ENCODE results near the gene CEPT1.

Gene CEPT1

GRCh38 chr1:111126354-111126753, 13.7 kb upstream of the CEPT1 start:
- no peak for TF ChIP-seq CTCF (IDR thresholded peaks at IDR 0.05)

DNA sequence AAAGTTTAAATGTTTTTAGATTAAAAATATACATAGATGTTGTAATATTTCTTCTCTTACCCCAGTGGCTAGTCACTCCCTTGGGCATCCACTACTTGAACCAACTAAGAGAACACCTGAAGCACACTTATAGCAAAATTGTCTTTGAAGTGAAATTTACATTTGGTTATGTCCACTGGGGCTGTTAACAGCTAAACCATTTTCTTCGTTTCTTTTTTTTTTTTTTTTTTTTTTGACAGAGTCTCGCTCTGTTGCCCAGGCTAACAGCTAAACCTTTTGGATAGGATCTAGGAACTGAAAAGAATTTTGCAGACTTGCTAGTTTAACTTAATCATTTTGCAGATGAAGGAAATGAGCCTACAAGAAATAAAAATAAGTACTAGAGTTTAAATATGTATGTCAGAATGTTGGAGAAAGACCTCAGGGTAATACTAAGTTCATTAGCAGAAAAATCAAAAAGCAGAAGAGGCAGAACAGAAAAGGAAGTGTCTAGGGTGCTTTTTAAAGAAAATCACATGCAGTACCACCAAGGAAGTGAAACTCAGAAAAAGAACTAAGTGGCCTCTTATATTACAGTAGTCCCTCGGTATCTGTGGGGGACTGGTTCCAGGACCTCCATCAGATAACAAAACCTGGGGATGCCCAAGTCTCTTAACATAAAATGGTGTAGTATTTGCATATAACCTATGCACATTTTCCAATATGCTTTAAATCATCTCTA, 11.9 kb upstream of the CEPT1 start:
- no peak for TF ChIP-seq CTCF (IDR thresholded peaks at IDR 0.05)

DNA sequence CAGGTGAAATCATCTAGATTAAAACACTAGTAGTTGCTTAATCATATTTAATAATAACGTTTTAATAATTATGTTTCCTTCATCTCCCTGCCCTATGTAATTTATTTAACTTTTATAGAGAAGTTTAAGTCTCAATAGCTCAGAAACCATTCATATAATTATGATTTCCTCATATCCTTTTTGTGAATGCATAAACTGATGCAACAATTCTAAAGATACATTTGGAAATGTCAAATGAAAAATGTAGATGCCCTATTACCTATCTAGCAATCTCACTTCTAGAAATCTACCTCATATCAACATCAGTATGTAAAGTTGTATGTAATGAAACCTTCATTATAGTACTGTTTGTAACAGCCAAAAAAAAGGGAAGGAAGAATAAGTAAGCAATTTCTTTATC, 10.6 kb upstream of the CEPT1 start:
- no peak for TF ChIP-seq CTCF (IDR thresholded peaks at IDR 0.05)

GRCh38 chr1:111131693-111132092, 8.3 kb upstream of the CEPT1 start:
- no peak for TF ChIP-seq CTCF (IDR thresholded peaks at IDR 0.05)

GRCh38 chr1:111133866-111134265, 6.2 kb upstream of the CEPT1 start:
- TF ChIP-seq CTCF (IDR thresholded peaks at IDR 0.05) = no peak

DNA sequence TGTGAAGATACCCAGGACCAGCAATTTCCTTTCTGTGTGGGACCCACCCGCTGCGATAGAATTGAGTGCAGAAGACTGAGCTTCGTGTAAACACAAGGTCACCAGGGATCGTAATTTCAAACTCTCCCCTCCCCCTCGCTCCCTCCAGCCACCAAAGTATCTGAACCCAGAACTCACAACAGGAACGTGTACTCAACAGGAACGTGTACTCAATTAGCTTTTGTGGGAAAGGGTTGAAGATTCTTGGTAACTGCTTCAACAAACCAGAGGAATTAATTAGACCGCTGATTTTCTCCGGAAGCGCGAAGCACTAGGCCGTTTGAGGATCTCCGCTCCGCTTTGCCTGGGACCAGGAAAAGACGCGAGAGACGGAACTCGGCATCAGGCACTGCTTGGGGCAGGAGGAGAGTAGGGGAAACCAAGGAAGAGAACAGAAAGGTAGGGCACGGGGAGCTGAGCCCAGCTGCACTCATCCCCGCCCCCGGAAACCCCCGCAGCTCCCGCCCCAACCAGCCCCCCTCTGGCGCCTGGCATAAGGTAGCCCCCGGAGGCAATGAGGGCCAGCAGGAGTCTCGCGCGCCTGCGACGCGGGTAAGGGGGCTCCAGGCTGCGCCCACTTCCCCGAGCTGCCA, 583 bp upstream of the CEPT1 start:
- no peak for TF ChIP-seq CTCF (IDR thresholded peaks at IDR 0.05)

GRCh38 chr1:111140680-111140967, 601 bp downstream of the CEPT1 start:
- TF ChIP-seq CTCF (IDR thresholded peaks at IDR 0.05) = no peak

Measured in LNCAP (cell line).